IMR-90 (cell line): Measurements from ENCODE around the gene PLCH1. TPM values are rescaled to one million over a fixed set of nuclear protein-coding genes. Genes with fewer than 3 reads are reported as not detected.
A peak's percentile ranks its signal among the peaks of the same experiment; 100 is the strongest.

Source experiments
- ATAC-seq: fragments of 200-7000 bp; cut with Tn5 transposase; 2 replicates; pipeline ENCODE4 v1.9.1; 2020; ENCODE audit warnings: low read depth, mild to moderate bottlenecking, moderate library complexity
- BruUV-seq: library from RNA; stranded (reverse); fragments of 400-500 nt; replicated peaks from 2 replicates; lab custom pipeline; 2021; lab: Mats Ljungman, UMichigan
- CTCF ChIA-PET: fragments of 300-600 bp; formaldehyde crosslinking; extraction: SDS; loops from one replicate; lab custom pipeline; 2021; ENCODE audit warnings: antibody characterized with exemption; lab: Yijun Ruan, JAX
- POLR2A ChIA-PET: fragments of 300-600 bp; sonication (Branson Sonifier 250); formaldehyde crosslinking; loops from one replicate; lab custom pipeline; 2022; ENCODE audit warnings: antibody characterized with exemption; ENCODE audit not compliant: unreplicated experiment; lab: Charles Lee
- DNase-seq: peaks from one replicate; pipeline ENCODE4 v3.0.0; 2013
- H2AFZ ChIP-seq: replicated peaks from 2 replicates; pipeline ENCODE3; 2013; ENCODE audit warnings: low read length, mild to moderate bottlenecking; ENCODE audit not compliant: poor library complexity
- H2AK5ac ChIP-seq: 2 replicates; pipeline ENCODE4 v1.6.1; 2013; ENCODE audit warnings: low read depth, low read length, inconsistent platforms
- H2AK9ac ChIP-seq: replicated peaks from 2 replicates; pipeline ENCODE3; 2013; ENCODE audit warnings: mild to moderate bottlenecking, low read depth, low read length, moderate library complexity; ENCODE audit not compliant: poor library complexity
- H2BK120ac ChIP-seq: 2 replicates; pipeline ENCODE4 v1.6.1; 2013; ENCODE audit warnings: low read depth, low read length, inconsistent platforms
- H2BK15ac ChIP-seq: 3 replicates; pipeline ENCODE4 v1.6.1; 2013; ENCODE audit warnings: low read depth, low read length, inconsistent platforms
- H2BK20ac ChIP-seq: 2 replicates; pipeline ENCODE4 v1.6.1; 2013; ENCODE audit warnings: low read depth, mild to moderate bottlenecking, inconsistent platforms, low read length, moderate library complexity
- H2BK5ac ChIP-seq: 2 replicates; pipeline ENCODE4 v1.6.1; 2013; ENCODE audit warnings: mild to moderate bottlenecking, low read depth, low read length, inconsistent platforms; ENCODE audit not compliant: poor library complexity, severe bottlenecking
- H3K14ac ChIP-seq: replicated peaks from 2 replicates; pipeline ENCODE4 v1.6.1; 2013; ENCODE audit warnings: low read depth, low read length, inconsistent platforms
- H3K18ac ChIP-seq: 2 replicates; pipeline ENCODE4 v1.6.1; 2013; ENCODE audit warnings: low read depth, low read length, control low read depth
- H3K23ac ChIP-seq: 2 replicates; pipeline ENCODE4 v1.6.1; 2013; ENCODE audit warnings: low read depth, low read length, inconsistent platforms
- H3K27ac ChIP-seq: 2 replicates; pipeline ENCODE4 v1.5.1; 2013; ENCODE audit warnings: mild to moderate bottlenecking, control low read depth, low read length; ENCODE audit not compliant: insufficient read depth
- H3K27me3 ChIP-seq: 2 replicates; pipeline ENCODE4 v1.6.1; 2013; ENCODE audit warnings: low read length; ENCODE audit not compliant: control insufficient read depth, insufficient read depth
- H3K36me3 ChIP-seq: 2 replicates; pipeline ENCODE4 v1.6.1; 2013; ENCODE audit warnings: low read length, mixed read lengths; ENCODE audit not compliant: control insufficient read depth, insufficient read depth
- H3K4ac ChIP-seq: 2 replicates; pipeline ENCODE4 v1.6.1; 2013; ENCODE audit warnings: low read depth, low read length, inconsistent platforms
- H3K4me1 ChIP-seq: 2 replicates; pipeline ENCODE4 v1.6.1; 2013; ENCODE audit warnings: low read length, mixed read lengths; ENCODE audit not compliant: control insufficient read depth, insufficient read depth
- H3K4me2 ChIP-seq: 2 replicates; pipeline ENCODE4 v1.6.1; 2013; ENCODE audit warnings: low read depth, mild to moderate bottlenecking, control low read depth, low read length, moderate library complexity
- H3K4me3 ChIP-seq: 2 replicates; pipeline ENCODE4 v1.5.1; 2013; ENCODE audit warnings: low read depth, mild to moderate bottlenecking, control low read depth, low read length, moderate library complexity; ENCODE audit not compliant: insufficient read depth
- H3K56ac ChIP-seq: 2 replicates; pipeline ENCODE4 v1.6.1; 2013; ENCODE audit warnings: low read length, inconsistent platforms; ENCODE audit not compliant: insufficient read depth; ENCODE audit errors: extremely low read depth
- H3K79me1 ChIP-seq, 2 experiments: 2 replicates each; pipeline ENCODE4 v1.6.1; 2013; ENCODE audit warnings: low read length in 2 of 2, inconsistent platforms in 1 of 2, low read depth in 1 of 2
- H3K9ac ChIP-seq: 2 replicates; pipeline ENCODE4 v1.6.1; 2013; ENCODE audit warnings: low read depth, low read length, control low read depth
- H3K9me1 ChIP-seq: 2 replicates; pipeline ENCODE4 v1.6.1; 2013; ENCODE audit warnings: low read length, inconsistent platforms; ENCODE audit not compliant: insufficient read depth
- H3K9me3 ChIP-seq: 2 replicates; pipeline ENCODE4 v1.6.1; 2013; ENCODE audit warnings: low read length; ENCODE audit not compliant: control insufficient read depth, insufficient read depth
- H4K20me1 ChIP-seq: 2 replicates; pipeline ENCODE4 v1.6.1; 2013; ENCODE audit warnings: low read length, inconsistent platforms; ENCODE audit not compliant: insufficient read depth
- H4K5ac ChIP-seq: 2 replicates; pipeline ENCODE4 v1.6.1; 2013; ENCODE audit warnings: mild to moderate bottlenecking, low read depth, low read length, control low read depth
- H4K8ac ChIP-seq, 2 experiments: 2 replicates each; pipeline ENCODE4 v1.6.1; 2013; ENCODE audit warnings: low read depth in 2 of 2, low read length in 2 of 2, control low read depth in 1 of 2, inconsistent platforms in 1 of 2
- H4K91ac ChIP-seq: 2 replicates; pipeline ENCODE4 v1.6.1; 2013; ENCODE audit warnings: low read depth, low read length, inconsistent platforms; ENCODE audit not compliant: insufficient read depth
- CEBPB ChIP-seq: IDR thresholded peaks from 2 replicates; pipeline ENCODE4 v1.6.1; 2012; ENCODE audit warnings: low read depth, low read length, improper control_type of control experiment
- CHD1 ChIP-seq: IDR thresholded peaks from 2 replicates; pipeline ENCODE4 v1.6.1; 2012; ENCODE audit warnings: low read depth, low read length, improper control_type of control experiment
- WGBS, 2 experiments: methylation state at CpG; one replicate each; pipeline versions ENCODE4 v1.1.5 to v1.1.7; 2013; ENCODE audit warnings: missing lambda C conversion rate in 2 of 2; ENCODE audit not compliant: insufficient read length in 1 of 2; ENCODE audit errors: extremely low coverage in 2 of 2; 5-methylcytosine and 5-hydroxymethylcytosine counted together
- dilution Hi-C: fragments of 300-500 bp; cut with HindIII; formaldehyde crosslinking; loops from one replicate; pipeline ENCODE4 v1.14.3; 2018; ENCODE audit warnings: low sequenced_read_pairs; ENCODE audit not compliant: unreplicated experiment
- in situ Hi-C: fragments of 300-500 bp; cut with MboI; formaldehyde crosslinking; loops from 3 replicates; pipeline ENCODE4 v1.14.3; 2019; ENCODE audit warnings: low sequenced_read_pairs, inconsistent platforms, mixed read lengths
- intact Hi-C: fragments of 100-400 bp; cut with micrococcal nuclease; formaldehyde crosslinking; loops from 2 replicates; pipeline ENCODE4 v1.10.0; 2022
- polyA plus RNA-seq, 3 experiments: library from polyadenylated mRNA; depleted of rRNA; stranded (reverse); fragments of >200 nt; gene quantifications; 2 replicates each; pipeline ENCODE4 v1.2.3, GENCODE V29; 2012; ENCODE audit warnings: low replicate concordance in 1 of 3
- total RNA-seq: library from RNA; depleted of rRNA; stranded (reverse); fragments of >200 nt; gene quantifications from 2 replicates; pipeline ENCODE4 v1.2.3, GENCODE V29; 2012

PLCH1 gene
- total and polyA plus RNA-seq, 2 of the 4 experiments (the other 2 are of a cell fraction), result not detected

DNA sequence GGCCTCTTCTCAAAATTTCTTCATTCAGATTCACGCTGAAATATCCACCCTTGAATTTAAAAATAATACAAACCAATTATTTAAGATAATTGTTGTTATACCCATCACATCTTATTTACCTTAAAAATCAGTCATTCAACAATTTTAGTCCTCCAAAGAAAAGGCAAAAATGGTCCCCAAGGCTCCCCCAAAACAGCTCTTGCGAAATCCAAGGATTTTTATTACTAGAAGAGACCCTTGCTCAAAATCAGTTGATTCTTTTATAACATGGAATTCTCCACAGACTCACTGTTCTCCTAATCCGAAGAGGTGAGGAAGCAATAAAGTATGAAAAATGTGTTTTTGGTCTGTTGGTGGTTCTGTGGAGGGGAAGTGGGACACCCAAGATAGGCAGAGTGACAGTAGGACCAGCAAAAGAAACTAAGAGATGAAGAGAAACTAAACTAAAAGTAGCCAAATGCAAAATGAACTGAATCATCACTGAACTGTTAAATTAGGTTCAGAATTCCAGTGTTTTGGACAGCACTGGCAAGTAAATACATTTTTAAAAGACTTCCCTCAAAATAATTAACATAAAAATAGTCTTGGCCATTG is 19.1 kb upstream of the PLCH1 start:
- Histone ChIP-seq H4K5ac (no peak overlapping the region), H3K4me1 (no peaks in the 10 kb centered on the region), H2AK9ac (no peak overlapping the region), H2BK20ac (no peak overlapping the region), H3K14ac (no peak overlapping the region), H3K56ac (no peak overlapping the region), H3K9ac (no peak overlapping the region), H2AFZ (no peak overlapping the region), H4K91ac (no peak overlapping the region), H3K36me3 (no peaks in the 10 kb centered on the region), H3K27me3 (no peaks in the 10 kb centered on the region), H3K23ac (no peak overlapping the region), H3K27ac (no peak overlapping the region), H3K9me3 (no peaks in the 10 kb centered on the region), H3K9me1 (no peaks in the 10 kb centered on the region), H3K79me1 (no peaks in the 10 kb centered on the region), H3K4me3 (no peak overlapping the region), H2AK5ac (no peak overlapping the region), H2BK15ac (no peak overlapping the region), H3K4me2 (no peak overlapping the region), H3K4ac (no peak overlapping the region), H4K8ac (no peak overlapping the region), H2BK120ac (no peak overlapping the region), H3K18ac (no peak overlapping the region), H2BK5ac (no peak overlapping the region), H4K20me1 (no peaks in the 10 kb centered on the region)
- CTCF ChIA-PET, result no interaction called here
- no CpG with 5 or more reads among the region's 3 CpGs for WGBS, 2 experiments
- intact Hi-C loops (no loop called here), in situ Hi-C loops (no loop called here), dilution Hi-C loops (no loop called here)
- no peak for DNase-seq
- no TSS peak for BruUV-seq
- TF ChIP-seq CEBPB, result peak; percentile 47; the same call in 1 of the 2 replicates
- TF ChIP-seq CHD1, result no peak
- POLR2A ChIA-PET, result no interaction called here
- ATAC-seq, result no peak
